HG02943 (cell line): ENCODE measurements around the gene RADIL.
"Not testable (repeated sequence)": the region's sequence is repeated elsewhere in the genome, so short reads cannot be mapped to it uniquely, and the experiment has no call there.

Experiments used
- ATAC-seq: cut with Tn5 transposase; IDR thresholded peaks from one replicate; pipeline ENCODE4 v1.9.1; 2021; ENCODE audit warnings: mild to moderate bottlenecking, low read depth, moderate library complexity; ENCODE audit not compliant: unreplicated experiment

RADIL gene

DNA sequence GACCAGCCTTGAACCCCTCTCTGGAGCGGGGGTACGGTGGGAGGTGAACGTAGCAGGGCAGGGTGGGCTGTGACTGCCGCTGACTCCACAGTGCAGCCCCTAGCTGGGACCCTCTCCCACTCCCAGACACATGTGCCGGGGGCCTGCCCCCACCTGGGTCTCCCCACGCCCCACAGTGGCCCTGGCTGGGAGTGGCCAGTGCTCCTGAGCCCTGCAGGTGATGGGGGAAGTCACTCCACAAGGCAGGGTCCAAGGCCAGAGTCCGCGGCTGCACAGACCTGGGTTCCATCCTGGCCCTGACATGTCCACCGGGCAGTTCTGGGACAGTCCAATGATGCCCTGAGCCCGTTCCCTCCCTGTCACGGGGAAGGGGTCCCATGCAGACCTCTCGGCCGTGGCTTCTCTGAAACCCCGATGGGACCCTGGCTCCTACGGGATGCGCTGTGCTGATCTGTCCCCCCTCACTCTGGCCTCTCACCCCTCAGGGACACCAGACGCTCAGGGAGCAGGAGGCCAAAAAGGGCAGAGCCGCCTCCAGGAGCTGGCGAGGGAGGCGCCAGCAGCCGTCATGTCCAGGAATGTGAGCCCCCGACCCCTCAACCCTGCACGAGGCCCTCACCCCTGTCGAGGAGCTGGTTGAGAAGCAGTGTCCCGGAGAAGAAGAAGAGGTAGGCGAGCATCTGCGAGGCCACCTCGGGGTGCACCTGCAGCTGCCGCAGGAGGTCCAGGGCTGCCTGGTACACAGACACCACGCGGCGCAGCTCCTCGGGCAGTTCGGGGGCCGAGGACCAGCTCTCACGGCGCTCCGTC, 67.7 kb downstream of the RADIL start:
- no peak for ATAC-seq

GRCh38 chr7:4815121-4815520, 68.4 kb downstream of the RADIL start:
- no peak for ATAC-seq

GRCh38 chr7:4814433-4814832, 69.1 kb downstream of the RADIL start:
- no peak for ATAC-seq

GRCh38 chr7:4809666-4810065, 73.8 kb downstream of the RADIL start:
- no peak for ATAC-seq

- no peak for ATAC-seq
Observed at GRCh38 chr7:4809091-4809591, 74.4 kb downstream of the RADIL start.

DNA sequence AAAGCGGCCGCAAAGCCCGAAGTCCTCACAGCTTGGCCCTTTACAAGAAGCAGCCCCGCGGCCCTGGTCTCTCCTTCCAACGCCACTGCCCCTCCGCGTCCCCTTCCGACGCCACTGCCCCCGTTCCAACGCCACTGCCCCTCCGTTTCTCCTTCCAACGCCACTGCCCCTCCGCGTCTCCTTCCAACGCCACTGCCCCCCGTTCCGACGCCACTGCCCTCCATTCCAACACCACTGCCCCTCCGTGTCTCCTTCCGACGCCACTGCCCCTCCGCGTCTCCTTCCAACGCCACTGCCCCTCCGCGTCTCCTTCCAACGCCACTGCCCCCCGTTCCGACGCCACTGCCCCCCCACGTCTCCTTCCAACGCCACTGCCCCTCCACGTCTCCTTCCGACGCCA, 75.0 kb downstream of the RADIL start:
- ATAC-seq = no peak

DNA sequence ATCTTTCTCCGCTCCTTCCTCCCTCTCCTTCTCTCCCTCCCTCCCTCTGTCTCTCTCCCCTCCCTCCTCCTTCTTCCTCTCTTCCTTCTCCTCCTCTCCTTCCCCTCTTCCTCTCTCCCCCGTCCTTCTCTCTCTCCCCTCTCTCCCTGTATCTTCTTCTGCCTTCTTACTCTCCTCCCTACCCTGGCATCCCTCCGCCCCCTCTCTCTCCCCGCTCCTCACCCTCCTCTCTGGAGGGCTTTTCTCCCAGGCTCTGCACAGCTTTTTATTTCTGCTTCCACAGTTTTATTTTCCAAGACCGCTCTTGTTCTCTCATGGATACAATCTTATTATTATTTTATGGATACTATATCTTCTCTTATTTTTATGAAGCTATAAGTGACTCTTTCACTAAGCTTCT, 75.5 kb downstream of the RADIL start:
- ATAC-seq = no peak

DNA sequence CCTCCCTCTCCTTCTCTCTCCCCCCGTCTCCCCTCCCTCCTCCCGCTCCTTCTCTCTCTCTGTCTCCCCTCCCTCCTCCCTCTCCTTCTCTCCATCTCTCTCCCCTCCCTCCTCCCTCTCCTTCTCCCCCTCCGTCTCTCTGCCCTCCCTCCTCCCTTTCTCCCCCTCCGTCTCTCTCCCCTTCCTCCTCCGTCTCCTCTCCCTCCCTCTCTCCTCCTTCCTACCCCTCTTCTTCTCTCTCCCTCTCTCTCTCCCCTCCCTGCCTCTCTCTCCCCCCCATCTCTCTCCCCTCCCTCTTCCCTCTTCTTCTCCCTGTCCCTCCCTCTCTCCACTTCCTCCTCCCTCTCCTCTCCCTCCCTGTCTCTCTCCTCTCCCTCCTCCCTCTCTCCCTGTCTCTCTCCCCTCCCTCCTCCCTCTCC, 75.9 kb downstream of the RADIL start:
- no peak for ATAC-seq

DNA sequence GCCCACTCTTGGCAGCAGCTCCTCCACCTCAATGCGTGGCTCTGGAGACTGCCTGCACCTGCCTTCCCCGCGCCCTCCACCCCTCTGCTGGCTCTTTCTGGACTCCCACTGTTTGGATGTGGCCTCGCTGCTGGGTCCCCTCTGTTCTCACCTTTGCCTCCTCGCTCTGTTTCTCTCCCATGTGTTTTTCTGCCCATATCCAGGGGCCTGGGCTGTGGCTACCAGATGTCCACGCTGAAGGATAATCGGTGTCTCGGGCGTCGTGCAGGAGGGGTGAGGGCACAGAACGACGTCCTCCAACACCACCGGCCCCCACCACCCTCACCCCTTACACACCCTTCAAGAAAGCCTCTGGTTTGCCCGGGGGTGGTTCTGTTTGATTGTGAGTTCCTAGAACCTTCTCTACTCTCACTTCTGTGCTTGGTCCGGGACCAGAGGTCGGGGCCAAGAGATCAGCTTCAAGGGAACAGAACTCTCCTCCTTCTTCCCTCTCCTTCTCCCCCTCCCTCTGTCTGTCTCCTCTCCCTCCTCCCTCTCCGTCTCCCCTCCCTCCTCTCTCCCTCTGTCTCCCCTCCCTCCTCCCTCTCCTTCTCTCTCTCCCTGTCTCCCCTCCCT, 76.4 kb downstream of the RADIL start:
- no peak for ATAC-seq

DNA sequence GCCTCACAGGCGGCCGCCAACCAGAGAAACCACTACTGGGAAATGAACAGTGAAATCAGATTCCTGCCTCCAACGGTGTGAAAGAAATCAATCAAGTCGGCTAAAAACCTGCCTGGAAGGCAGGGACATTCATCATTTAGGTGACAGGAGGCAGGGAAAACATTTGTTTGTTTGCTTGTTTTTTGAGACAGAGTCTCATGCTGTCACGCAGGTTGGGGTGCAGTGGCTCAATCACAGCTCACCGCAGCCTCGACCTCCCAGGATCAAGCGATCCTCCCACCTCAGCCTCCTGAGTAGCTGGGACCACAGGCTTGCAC, 77.6 kb downstream of the RADIL start:
- no peak for ATAC-seq

- no peak for ATAC-seq
Observed at GRCh38 chr7:4805110-4805983, 78.2 kb downstream of the RADIL start.

GRCh38 chr7:4803397-4804241, 79.9 kb downstream of the RADIL start:
- no peak for ATAC-seq

GRCh38 chr7:4802577-4802976, 80.9 kb downstream of the RADIL start:
- ATAC-seq = not testable (repeated sequence)

DNA sequence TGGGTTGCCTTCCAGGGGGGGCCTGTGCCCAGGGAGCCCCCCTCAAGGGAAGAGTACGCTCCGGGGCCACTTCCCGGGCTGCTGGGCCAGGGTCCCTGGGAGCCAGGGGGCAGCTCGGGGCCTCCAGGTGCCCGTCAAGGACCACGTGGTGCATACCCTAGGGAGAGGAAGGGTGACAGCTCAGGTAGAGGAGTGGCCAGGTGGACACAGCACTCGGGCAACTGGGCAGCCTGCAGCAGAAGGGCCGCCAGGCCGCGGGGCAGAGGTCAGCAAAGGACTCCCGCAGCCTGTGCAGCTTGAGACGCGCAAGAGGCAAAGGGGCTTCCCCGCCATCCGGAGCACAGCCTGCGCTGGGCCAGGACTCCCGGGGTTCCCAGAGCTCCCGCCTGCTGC, 81.7 kb downstream of the RADIL start:
- no peak for ATAC-seq

DNA sequence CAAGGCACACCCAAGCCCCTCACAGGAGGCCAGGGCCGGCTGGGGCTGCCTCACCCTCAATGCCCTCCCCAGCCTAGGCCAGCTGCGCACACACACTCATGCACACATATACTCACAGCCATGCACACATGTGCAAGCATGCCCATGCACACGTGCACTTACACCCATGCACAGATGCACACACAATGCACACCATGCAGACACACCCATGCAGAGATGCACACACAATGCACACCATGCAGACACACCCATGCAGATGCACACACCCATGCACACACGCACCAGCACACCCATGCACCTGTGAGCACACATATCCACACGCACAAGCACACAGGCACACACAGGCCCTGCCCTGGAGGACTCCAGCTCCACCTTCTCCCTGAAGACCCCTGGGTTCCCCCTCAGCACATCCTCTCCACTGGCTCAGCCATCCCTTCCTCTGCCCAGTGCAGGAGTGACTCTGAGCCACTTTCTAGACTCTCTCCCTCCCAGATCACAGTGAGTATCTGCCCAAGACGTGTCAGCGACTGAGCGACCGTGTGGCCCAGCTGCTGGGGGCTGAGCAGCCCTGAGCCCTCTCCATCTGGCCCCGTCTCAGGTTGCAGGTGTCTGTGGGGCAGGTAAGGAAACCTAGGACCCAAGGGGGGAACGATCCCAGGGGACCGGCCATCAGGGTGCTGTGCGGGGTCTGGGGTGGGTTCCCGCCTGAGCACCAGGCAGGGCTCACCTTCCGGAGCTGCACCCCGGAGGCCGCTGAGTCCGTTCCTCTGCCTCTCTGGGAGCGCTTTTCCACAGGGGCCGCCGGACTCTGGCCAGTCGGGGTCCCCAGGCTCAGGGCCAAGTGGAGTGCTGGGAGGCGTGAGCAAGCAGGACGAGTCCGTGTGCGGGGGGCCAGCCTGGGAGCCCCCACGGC, 82.3 kb downstream of the RADIL start:
- ATAC-seq = no peak

GRCh38 chr7:4800487-4800886, 83.0 kb downstream of the RADIL start:
- ATAC-seq = no peak

GRCh38 chr7:4799508-4800268, 83.8 kb downstream of the RADIL start:
- no peak for ATAC-seq

DNA sequence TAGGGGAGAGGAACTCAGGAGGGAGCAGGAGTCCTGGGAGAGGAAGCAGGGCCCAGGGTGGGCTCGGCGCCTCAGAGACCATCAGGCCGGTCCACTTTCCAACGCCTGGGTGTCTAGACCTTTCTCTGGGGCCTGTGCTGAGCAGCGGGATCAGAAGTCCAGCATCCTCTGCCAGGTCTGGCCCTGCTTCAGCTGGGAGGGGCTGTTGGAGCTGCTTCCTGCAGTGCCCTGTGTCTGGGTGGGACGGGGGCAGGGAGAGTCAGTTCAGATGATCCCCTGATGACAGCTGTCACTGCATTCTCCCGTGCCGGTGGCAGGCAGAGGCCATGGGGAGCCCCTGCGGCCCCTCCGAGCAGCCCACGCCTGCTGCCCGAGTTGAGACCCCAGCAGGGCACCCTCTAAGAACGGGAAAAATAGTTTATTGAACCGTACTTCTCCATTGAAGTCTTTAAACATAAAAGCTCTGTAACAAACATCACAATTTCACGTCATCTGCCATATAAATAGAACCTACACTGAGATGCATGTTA, 84.7 kb downstream of the RADIL start:
- ATAC-seq = no peak
